GM23248 (cell line): ENCODE results near the gene KIF18B. TPM values are rescaled to one million over a fixed set of nuclear protein-coding genes. Genes with fewer than 3 reads are reported as not detected.

Source experiments
- DNase-seq: peaks from one replicate; pipeline ENCODE4 v3.0.0-alpha.2; 2015
- H2AFZ ChIP-seq: fragments of 200-600 bp; sonication (generic); 2 replicates; pipeline ENCODE4 v1.6.1; 2016; ENCODE audit warnings: antibody characterized with exemption
- H3F3A ChIP-seq: fragments of 200-600 bp; sonication (generic); 2 replicates; pipeline ENCODE4 v1.6.1; 2016; ENCODE audit warnings: mild to moderate bottlenecking, antibody characterized with exemption, mixed run types; ENCODE audit not compliant: insufficient read depth
- H3K27ac ChIP-seq: fragments of 200-600 bp; sonication (generic); 2 replicates; pipeline ENCODE4 v1.5.1; 2016; ENCODE audit warnings: mild to moderate bottlenecking
- H3K27me3 ChIP-seq: fragments of 200-600 bp; sonication (generic); replicated peaks from 2 replicates; pipeline ENCODE4 v1.6.1; 2016; ENCODE audit warnings: mild to moderate bottlenecking; ENCODE audit not compliant: insufficient read depth
- H3K36me3 ChIP-seq: fragments of 200-600 bp; sonication (generic); 2 replicates; pipeline ENCODE4 v1.6.1; 2016; ENCODE audit warnings: low read depth, mild to moderate bottlenecking
- H3K4me1 ChIP-seq: fragments of 200-600 bp; sonication (generic); 2 replicates; pipeline ENCODE4 v1.6.1; 2016; ENCODE audit warnings: mild to moderate bottlenecking; ENCODE audit not compliant: insufficient read depth
- H3K4me2 ChIP-seq: fragments of 200-600 bp; sonication (generic); one replicate; pipeline ENCODE4 v1.6.1; 2016; ENCODE audit warnings: mild to moderate bottlenecking; ENCODE audit not compliant: unreplicated experiment
- H3K4me3 ChIP-seq: fragments of 200-600 bp; sonication (generic); 2 replicates; pipeline ENCODE4 v1.5.1; 2016; ENCODE audit warnings: mild to moderate bottlenecking
- H3K79me2 ChIP-seq: fragments of 200-600 bp; sonication (generic); 2 replicates; pipeline ENCODE4 v1.6.1; 2016; ENCODE audit warnings: mild to moderate bottlenecking; ENCODE audit not compliant: insufficient read depth
- H3K9ac ChIP-seq: fragments of 200-600 bp; sonication (generic); 2 replicates; pipeline ENCODE4 v1.6.1; 2016; ENCODE audit warnings: mild to moderate bottlenecking
- H3K9me2 ChIP-seq: fragments of 200-600 bp; sonication (generic); 2 replicates; pipeline ENCODE4 v1.6.1; 2016; ENCODE audit warnings: mixed run types, mild to moderate bottlenecking, moderate library complexity; ENCODE audit not compliant: insufficient read depth
- H3K9me3 ChIP-seq: fragments of 200-600 bp; sonication (generic); one replicate; pipeline ENCODE4 v1.6.1; 2017; ENCODE audit warnings: low read depth
- H4K20me1 ChIP-seq: fragments of 200-600 bp; sonication (generic); 2 replicates; pipeline ENCODE4 v1.6.0; 2016; ENCODE audit not compliant: insufficient read depth
- EZH2 ChIP-seq: fragments of 200-600 bp; sonication (generic); IDR thresholded peaks from 2 replicates; pipeline ENCODE4 v1.6.1; 2018; ENCODE audit warnings: antibody characterized with exemption, mild to moderate bottlenecking; ENCODE audit not compliant: insufficient read depth, poor library complexity, severe bottlenecking
- EZH2phosphoT487 ChIP-seq: fragments of 200-600 bp; sonication (generic); IDR thresholded peaks from 2 replicates; pipeline ENCODE4 v1.6.1; 2018; ENCODE audit warnings: antibody characterized with exemption, moderate library complexity, mild to moderate bottlenecking, low read depth; ENCODE audit not compliant: insufficient read depth
- WGBS, 2 experiments: methylation state at CpG; one replicate each; pipeline ENCODE4 v1.1.6; 2015 to 2017; ENCODE audit warnings: low lambda C conversion rate in 2 of 2, low coverage in 1 of 2; ENCODE audit errors: missing lambda C conversion rate in 2 of 2; 5-methylcytosine and 5-hydroxymethylcytosine counted together
- in situ Hi-C: fragments of 300-500 bp; cut with MboI; formaldehyde crosslinking; loops from 2 replicates; pipeline ENCODE4 v1.15.0; 2020
- polyA plus RNA-seq: library from polyadenylated mRNA; unstranded; fragments of >200 nt; fragmentation: Nextera tagmentation; extraction: Ambion mirVana; gene quantifications from 2 replicates; pipeline ENCODE4 v1.2.1, GENCODE V29; 2016
- total RNA-seq: library from RNA; depleted of rRNA; stranded (reverse); fragments of >200 nt; shearing (Covaris generic); gene quantifications from 2 replicates; pipeline ENCODE4 v1.2.3, GENCODE V29; 2014

Gene KIF18B
- total and polyA plus RNA-seq, 2 experiments from 2014 or later: 2.1 to 4.5 TPM

- peak; percentile 89 for DNase-seq
- 22 to 24% methylated on average over 3 of the region's 3 CpGs for WGBS, 2 experiments
- Histone ChIP-seq H3K4me3 (no peak overlapping the region), H3F3A (peaks cover 18% of the 10 kb centered on the region), H3K79me2 (peaks cover 33% of the 10 kb centered on the region), H4K20me1 (no peaks in the 10 kb centered on the region), H3K36me3 (no peaks in the 10 kb centered on the region), H3K27me3 (no peaks in the 10 kb centered on the region), H3K9me2 (no peaks in the 10 kb centered on the region), H3K4me2 (peak overlapping the region; percentile 92), H3K27ac (peak overlapping the region; percentile 31), H3K9me3 (no peaks in the 10 kb centered on the region), H3K9ac (no peak overlapping the region), H3K4me1 (peaks cover 42% of the 10 kb centered on the region), H2AFZ (no peak overlapping the region)
- no peak for TF ChIP-seq EZH2phosphoT487
- TF ChIP-seq EZH2: no peak
- in situ Hi-C loops: no loop called here
These were observed 46.7 kb downstream of the KIF18B start for GRCh38 chr17:44900894-44901293.

DNA sequence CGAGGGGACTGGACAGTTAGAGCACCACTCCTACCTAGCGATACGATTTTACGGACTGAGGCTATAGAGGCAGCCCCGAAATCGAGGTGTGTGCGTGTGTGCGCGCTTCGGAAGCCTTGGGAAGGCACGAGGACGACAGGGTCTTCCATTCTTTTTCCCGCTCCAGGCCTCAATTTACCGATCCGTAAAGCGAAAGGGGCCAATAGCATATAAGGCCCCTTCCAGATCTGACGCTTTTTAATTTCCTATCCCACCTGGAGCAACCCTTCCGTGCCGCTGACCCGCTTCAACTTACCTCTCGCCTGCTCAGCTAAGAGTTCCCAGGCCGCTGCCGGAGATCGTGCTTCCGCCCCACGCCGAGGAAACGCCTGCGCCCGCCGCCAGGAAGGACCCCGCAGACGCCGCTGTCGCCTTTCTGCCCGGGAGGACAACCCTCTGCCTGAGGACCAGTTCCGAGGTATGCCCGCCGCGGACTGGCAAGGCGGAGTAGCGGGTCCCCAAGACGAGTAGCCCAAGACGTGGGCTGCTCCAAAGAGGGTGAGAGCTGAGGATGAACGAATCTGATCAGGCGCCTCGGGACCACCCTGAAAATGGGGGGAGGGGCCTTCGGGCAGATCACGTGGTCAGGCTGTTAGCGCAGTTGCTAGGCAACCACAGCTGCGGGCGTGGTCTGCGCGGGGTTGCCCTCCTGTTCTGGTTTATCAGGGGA lies 48.3 kb downstream of the KIF18B start, which contains the start of gene EFTUD2:
Gene EFTUD2 (minus strand): TSS at position 372 of the 709 bp plus-strand sequence. CDS start 4,924 bp downstream, outside the sequence.
- H3K9me2 ChIP-seq: no peaks in the 10 kb centered on the region
- peaks cover 49% of the 10 kb centered on the region for H3K79me2 ChIP-seq
- peak within 1 kb of the TSS; percentile 93 for H3K27ac ChIP-seq
- peak within 1 kb of the TSS; percentile 92 for H3K4me2 ChIP-seq
- H3K9me3 ChIP-seq: no peaks in the 10 kb centered on the region
- H3K27me3 ChIP-seq: no peaks in the 10 kb centered on the region
- H3K4me3 ChIP-seq: peak within 1 kb of the TSS; percentile 97
- peaks cover 18% of the 10 kb centered on the region for H3F3A ChIP-seq
- peaks cover 3% of the 10 kb centered on the region; the same call in 1 of the 2 replicates for H3K36me3 ChIP-seq
- WGBS, 2 experiments: 1% methylated on average over 49 to 54 of the region's 54 CpGs
- peaks cover 32% of the 10 kb centered on the region for H3K4me1 ChIP-seq
- TF ChIP-seq EZH2phosphoT487: no peak
- H3K9ac ChIP-seq: peak within 1 kb of the TSS; percentile 95
- peak; percentile 95 for DNase-seq
- peaks cover 7% of the 10 kb centered on the region; the same call in 1 of the 2 replicates for H4K20me1 ChIP-seq
- in situ Hi-C loops: no loop called here
- peak within 1 kb of the TSS; percentile 91 for H2AFZ ChIP-seq

DNA sequence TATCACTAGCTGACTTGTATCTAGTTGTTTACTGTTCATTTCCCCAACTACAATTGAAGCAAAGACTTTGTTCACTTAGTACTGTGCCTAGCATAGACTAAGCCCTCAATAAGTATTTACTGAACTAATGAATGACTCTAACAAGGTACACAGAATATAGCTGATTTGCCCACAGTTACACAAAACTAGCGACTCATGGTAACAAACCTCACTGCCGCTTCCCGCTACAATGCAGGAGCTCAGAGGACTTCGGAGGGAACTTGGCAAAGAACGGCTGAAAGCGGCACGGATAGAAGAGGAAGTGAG lies 48.9 kb downstream of the KIF18B start:
- in situ Hi-C loops: no loop called here
- H3F3A ChIP-seq: peaks cover 18% of the 10 kb centered on the region
- peaks cover 6% of the 10 kb centered on the region; the same call in 1 of the 2 replicates for H3K36me3 ChIP-seq
- no peak for TF ChIP-seq EZH2
- TF ChIP-seq EZH2phosphoT487: no peak
- peak; percentile 76 for DNase-seq
- H3K79me2 ChIP-seq: peaks cover 55% of the 10 kb centered on the region
- H3K9me3 ChIP-seq: no peaks in the 10 kb centered on the region
- H3K9me2 ChIP-seq: no peaks in the 10 kb centered on the region
- peak overlapping the region; percentile 93 for H3K27ac ChIP-seq
- WGBS, 2 experiments: 0 to 3% methylated on average over 7 of the region's 7 CpGs
- peak overlapping the region; percentile 92 for H3K4me2 ChIP-seq
- H3K4me3 ChIP-seq: peak overlapping the region; percentile 97
- peaks cover 7% of the 10 kb centered on the region; the same call in 1 of the 2 replicates for H4K20me1 ChIP-seq
- peaks cover 32% of the 10 kb centered on the region for H3K4me1 ChIP-seq
- H3K9ac ChIP-seq: peak overlapping the region; percentile 95
- H3K27me3 ChIP-seq: no peaks in the 10 kb centered on the region
- peak overlapping the region; percentile 91 for H2AFZ ChIP-seq

- no peaks in the 10 kb centered on the region for H3K9me2 ChIP-seq
- H3K4me2 ChIP-seq: no peak overlapping the region
- no peaks in the 10 kb centered on the region for H3K27me3 ChIP-seq
- no peaks in the 10 kb centered on the region for H3K9me3 ChIP-seq
- H3K4me1 ChIP-seq: peaks cover 10% of the 10 kb centered on the region
- H4K20me1 ChIP-seq: peaks cover 7% of the 10 kb centered on the region; the same call in 1 of the 2 replicates
- in situ Hi-C loops: no loop called here
- peaks cover 14% of the 10 kb centered on the region; the same call in 1 of the 2 replicates for H3K36me3 ChIP-seq
- no peak overlapping the region for H2AFZ ChIP-seq
- no peak for DNase-seq
- H3K9ac ChIP-seq: no peak overlapping the region
- peaks cover 91% of the 10 kb centered on the region for H3K79me2 ChIP-seq
- H3F3A ChIP-seq: 0 out of 2 replicates have a peak, but pooled peaks cover 4% of the 10 kb centered on the region
- no peak overlapping the region for H3K4me3 ChIP-seq
- no peak overlapping the region for H3K27ac ChIP-seq
- TF ChIP-seq EZH2phosphoT487 (no peak), EZH2 (no peak)
- WGBS, 2 experiments: 93 to 94% methylated on average over 4 of the region's 4 CpGs
These were observed 52.9 kb downstream of the KIF18B start for GRCh38 chr17:44894642-44895041.
